Tibial artery (tissue), 4 donors: ENCODE results near the gene C16orf78.

Source experiments
- DNase-seq, 2 donors: peaks; one replicate each; pipeline ENCODE4 v3.0.0-alpha.2; 2019
- H3K27ac ChIP-seq, 2 donors: fragments of 200-600 bp; sonication (generic) in 1 of 2; 1 replicate in 1 of 2; 2 replicates in 1 of 2; pipeline ENCODE4 v1.5.1; 2018 to 2019; ENCODE audit warnings: mild to moderate bottlenecking in 1 of 2
- H3K27me3 ChIP-seq, 2 donors: fragments of 200-600 bp; sonication (generic) in 1 of 2; one replicate each; pipeline versions ENCODE4 v1.5.1 to v1.6.0; 2016 to 2019
- H3K36me3 ChIP-seq, 3 donors: fragments of 200-600 bp; sonication (generic) in 2 of 3; one replicate each; pipeline ENCODE4 v1.5.1; 2016 to 2019; ENCODE audit warnings: mild to moderate bottlenecking in 2 of 3
- H3K4me1 ChIP-seq, 4 donors: fragments of 200-600 bp; sonication (generic) in 2 of 4; 1 replicate in 3 of 4; 2 replicates in 1 of 4; pipeline ENCODE4 v1.5.1; 2016 to 2019
- H3K4me3 ChIP-seq, 2 donors: fragments of 200-600 bp; sonication (generic) in 1 of 2; 1 replicate in 1 of 2; 2 replicates in 1 of 2; pipeline ENCODE4 v1.5.1; 2018 to 2019; ENCODE audit warnings: mild to moderate bottlenecking in 2 of 2
- H3K9me3 ChIP-seq, 3 donors: fragments of 200-600 bp; sonication (generic) in 1 of 3; one replicate each; pipeline ENCODE4 v1.5.1; 2016 to 2019
- intact Hi-C: fragments of 100-400 bp; cut with DNase I; formaldehyde crosslinking; loops from one replicate; pipeline ENCODE4 v1.15.0; 2023; ENCODE audit warnings: low total_unique reads
- TF ChIP-seq, protein P1 (sequence below), 2 experiments: fragments of 200-600 bp in 1 of 2; fragments of 450-650 bp in 1 of 2; IDR thresholded peaks; one replicate each; pipeline ENCODE4 v1.5.1; 2017 to 2019; ENCODE audit warnings: antibody characterized with exemption in 2 of 2, mild to moderate bottlenecking in 1 of 2, moderate library complexity in 1 of 2

Gene C16orf78

DNA sequence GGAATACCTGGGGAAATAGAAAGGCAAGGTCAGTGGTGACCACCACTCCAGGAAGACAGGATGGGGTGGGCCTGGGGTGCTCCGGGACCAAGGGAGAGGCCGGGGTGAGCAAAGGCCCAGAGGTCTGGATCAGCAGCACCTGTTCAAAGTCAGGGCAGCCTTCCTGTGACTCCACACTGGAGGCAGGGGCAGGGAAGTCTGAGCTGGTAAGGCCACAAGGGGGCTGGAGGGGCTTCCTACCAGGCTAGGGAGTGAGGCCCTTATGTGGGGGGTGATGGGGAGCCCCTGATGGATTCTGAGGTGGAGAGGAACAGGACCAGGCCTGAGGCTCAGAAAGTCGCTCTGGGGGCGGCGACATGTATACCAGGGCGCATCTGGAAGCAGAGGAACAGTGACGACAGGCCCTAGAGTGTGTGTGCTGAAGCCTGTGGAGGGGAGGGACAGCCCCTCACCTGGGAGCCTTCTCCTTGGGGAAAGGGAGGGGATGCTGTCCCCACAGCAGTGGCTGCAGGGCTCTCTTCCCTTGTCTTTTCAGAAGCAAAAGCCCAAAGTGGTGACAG lies 3.7 kb downstream of the C16orf78 start:
- H3K27ac ChIP-seq, result no peak overlapping the region
- peaks cover 0 to 10% of the 10 kb centered on the region in 2 donors for H3K27me3 ChIP-seq
- TF ChIP-seq, protein P1, sequence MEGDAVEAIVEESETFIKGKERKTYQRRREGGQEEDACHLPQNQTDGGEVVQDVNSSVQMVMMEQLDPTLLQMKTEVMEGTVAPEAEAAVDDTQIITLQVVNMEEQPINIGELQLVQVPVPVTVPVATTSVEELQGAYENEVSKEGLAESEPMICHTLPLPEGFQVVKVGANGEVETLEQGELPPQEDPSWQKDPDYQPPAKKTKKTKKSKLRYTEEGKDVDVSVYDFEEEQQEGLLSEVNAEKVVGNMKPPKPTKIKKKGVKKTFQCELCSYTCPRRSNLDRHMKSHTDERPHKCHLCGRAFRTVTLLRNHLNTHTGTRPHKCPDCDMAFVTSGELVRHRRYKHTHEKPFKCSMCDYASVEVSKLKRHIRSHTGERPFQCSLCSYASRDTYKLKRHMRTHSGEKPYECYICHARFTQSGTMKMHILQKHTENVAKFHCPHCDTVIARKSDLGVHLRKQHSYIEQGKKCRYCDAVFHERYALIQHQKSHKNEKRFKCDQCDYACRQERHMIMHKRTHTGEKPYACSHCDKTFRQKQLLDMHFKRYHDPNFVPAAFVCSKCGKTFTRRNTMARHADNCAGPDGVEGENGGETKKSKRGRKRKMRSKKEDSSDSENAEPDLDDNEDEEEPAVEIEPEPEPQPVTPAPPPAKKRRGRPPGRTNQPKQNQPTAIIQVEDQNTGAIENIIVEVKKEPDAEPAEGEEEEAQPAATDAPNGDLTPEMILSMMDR (IDR thresholded peaks at IDR 0.05), result no peak
- no peaks in the 10 kb centered on the region for H3K4me1 ChIP-seq
- H3K36me3 ChIP-seq, result no peaks in the 10 kb centered on the region
- no peaks in the 10 kb centered on the region for H3K9me3 ChIP-seq
- DNase-seq, result no peak
- intact Hi-C loops, result no loop called here
- no peak overlapping the region for H3K4me3 ChIP-seq

DNA sequence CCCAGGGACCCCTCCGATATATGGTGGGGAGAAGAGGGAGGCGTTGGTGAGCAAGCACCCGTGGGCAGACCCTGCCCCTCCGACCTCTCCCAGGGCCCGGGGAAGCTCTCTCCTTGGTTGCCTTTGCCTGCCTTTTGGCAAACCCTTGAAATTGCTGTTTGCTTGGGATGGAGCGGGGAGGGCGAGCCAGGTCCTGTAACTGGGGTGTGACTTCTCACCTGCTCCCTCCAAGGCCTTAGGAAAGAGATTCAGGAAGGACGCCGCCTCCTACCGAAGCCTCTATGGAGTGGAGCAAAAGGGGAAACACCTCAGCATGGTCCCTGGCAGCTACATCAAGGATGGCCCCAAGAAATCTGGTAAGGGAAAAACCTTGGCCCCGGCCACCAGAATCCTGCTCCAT lies 4.6 kb downstream of the C16orf78 start:
- intact Hi-C loops, result no loop called here

DNA sequence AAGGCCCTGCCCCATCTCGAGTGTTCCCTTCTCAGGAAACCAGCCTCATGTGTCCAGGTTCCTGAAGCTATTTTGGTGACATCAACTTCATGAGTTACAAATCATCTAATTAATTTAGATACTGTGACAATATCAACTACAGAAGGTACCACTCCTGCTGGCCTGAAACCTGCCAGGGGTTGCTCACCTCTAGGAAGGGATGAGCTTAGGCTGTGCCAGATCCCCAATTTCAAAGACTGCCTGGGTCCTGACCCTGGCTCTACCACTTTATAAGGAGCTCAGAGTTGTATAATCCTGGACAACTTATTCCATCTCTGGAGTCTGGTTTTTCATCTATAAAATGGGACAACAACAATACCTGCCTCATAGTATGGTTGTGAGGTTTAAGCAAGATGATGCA lies 5.2 kb downstream of the C16orf78 start:
- intact Hi-C loops, result no loop called here
- H3K4me1 ChIP-seq, result no peaks in the 10 kb centered on the region
- H3K4me3 ChIP-seq, result no peak overlapping the region
- peaks cover 0 to 10% of the 10 kb centered on the region in 2 donors for H3K27me3 ChIP-seq
- TF ChIP-seq, protein P1 (IDR thresholded peaks at IDR 0.05), result no peak
- H3K9me3 ChIP-seq, result peaks cover 0 to 8% (median 0%) of the 10 kb centered on the region in 3 donors
- H3K27ac ChIP-seq, result no peak overlapping the region
- no peak for DNase-seq
- no peaks in the 10 kb centered on the region for H3K36me3 ChIP-seq

More for the DNA sequence above, 4.6 kb downstream of the C16orf78 start:
- no peaks in the 10 kb centered on the region for H3K36me3 ChIP-seq
- H3K9me3 ChIP-seq, result peaks cover 0 to 5% (median 0%) of the 10 kb centered on the region in 3 donors
- H3K4me3 ChIP-seq, result no peak overlapping the region
- peaks cover 0 to 10% of the 10 kb centered on the region in 2 donors for H3K27me3 ChIP-seq
- TF ChIP-seq, protein P1 (IDR thresholded peaks at IDR 0.05), result no peak
- H3K4me1 ChIP-seq, result no peaks in the 10 kb centered on the region
- no peak for DNase-seq
- H3K27ac ChIP-seq, result no peak overlapping the region

DNA sequence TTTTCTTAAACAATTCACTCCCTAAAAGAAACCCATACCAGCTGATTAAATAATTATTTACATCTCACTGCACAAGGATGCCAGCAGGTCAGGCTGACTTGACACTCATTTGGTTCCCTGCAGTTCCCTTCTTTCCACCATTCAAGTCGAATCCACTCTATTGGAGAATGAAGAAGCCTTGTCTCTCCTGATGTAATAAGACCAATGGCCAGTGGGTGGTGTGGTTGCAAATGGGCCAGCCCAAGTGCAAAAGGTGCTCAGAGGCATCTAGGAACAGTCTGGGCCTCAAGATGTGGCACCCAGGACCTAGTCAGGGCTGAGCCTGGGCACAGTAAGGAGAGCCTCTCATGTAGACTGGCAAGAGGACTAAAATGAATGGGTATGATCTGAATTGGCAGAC lies 9.3 kb downstream of the C16orf78 start:
- Histone ChIP-seq H3K27me3 (no peaks in the 10 kb centered on the region), H3K4me3 (no peak overlapping the region), H3K9me3 (peaks cover 0 to 10% (median 0%) of the 10 kb centered on the region in 3 donors), H3K27ac (no peak overlapping the region), H3K36me3 (no peaks in the 10 kb centered on the region), H3K4me1 (no peaks in the 10 kb centered on the region)
- no peak for DNase-seq
- TF ChIP-seq, protein P1 (IDR thresholded peaks at IDR 0.05), result no peak
- intact Hi-C loops, result no loop called here

DNA sequence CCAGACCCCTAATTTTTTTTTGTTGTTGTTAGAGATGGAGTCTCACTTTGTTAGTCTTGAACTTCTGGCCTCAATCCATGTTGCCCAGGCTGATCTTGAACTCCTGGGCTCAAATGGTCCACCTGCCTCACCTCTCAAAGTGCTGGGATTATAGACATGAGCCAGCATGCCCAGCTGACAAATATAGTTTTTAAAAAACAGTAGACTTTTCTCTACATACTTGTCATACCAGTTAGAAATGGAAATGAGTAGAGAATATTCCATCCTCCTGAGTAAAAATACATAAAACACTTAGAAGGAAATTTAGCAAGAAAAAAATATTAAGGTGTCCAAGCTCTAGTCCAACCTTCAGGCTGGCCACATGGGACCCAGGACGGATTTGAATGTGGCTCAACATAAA lies 21.4 kb downstream of the C16orf78 start:
- Histone ChIP-seq H3K36me3 (no peaks in the 10 kb centered on the region), H3K4me3 (no peak overlapping the region), H3K27me3 (peaks cover 0 to 10% of the 10 kb centered on the region in 2 donors), H3K27ac (no peak overlapping the region), H3K4me1 (no peaks in the 10 kb centered on the region), H3K9me3 (no peaks in the 10 kb centered on the region)
- TF ChIP-seq, protein P1 (IDR thresholded peaks at IDR 0.05), result no peak
- intact Hi-C loops, result no loop called here
- no peak for DNase-seq
